Measurements from ENCODE around the gene PRRT4. TPM values are rescaled to one million over a fixed set of nuclear protein-coding genes. Genes with fewer than 3 reads are reported as not detected.

The PRRT4 gene
- total and polyA plus RNA-seq, 2 experiments from 2014 or later = 0.55 to 0.56 TPM

- no peak overlapping the region for H2AFZ ChIP-seq
- Mint-ChIP-seq H3K27me3 (ENCODE audit: insufficient read depth, low read depth, poor library complexity) (peaks cover 4% of the 10 kb centered on the region), H3K4me3 (no peak overlapping the region), H3K36me3 (ENCODE audit: low read depth) (no peaks in the 10 kb centered on the region; the same call in 2 of the 3 replicates), H3K27ac (no peak overlapping the region), H3K9me3 (no peaks in the 10 kb centered on the region), H3K4me1 (peaks cover 15% of the 10 kb centered on the region)
- no peaks in the 10 kb centered on the region for H4K20me1 ChIP-seq (replicated peaks; ENCODE audit: insufficient read depth)
- H3K4me3 ChIP-seq = no peak overlapping the region
- H3K4me2 ChIP-seq = no peak overlapping the region
- no peaks in the 10 kb centered on the region for H3K36me3 ChIP-seq (ENCODE audit: insufficient read depth)
- no peak for TF ChIP-seq REST (IDR thresholded peaks at IDR 0.05; ENCODE audit: unreplicated experiment)
- no peak for TF ChIP-seq POLR2AphosphoS5 (IDR thresholded peaks at IDR 0.05; ENCODE audit: low read depth)
- no peak for TF ChIP-seq ZNF114 (CRISPR knock-in tag; IDR thresholded peaks at IDR 0.05)
- TF ChIP-seq STAT1 (IDR thresholded peaks at IDR 0.05; ENCODE audit: unreplicated experiment) = no peak
- TF ChIP-seq CREB1 (CRISPR knock-in tag; IDR thresholded peaks at IDR 0.05; ENCODE audit: low read depth) = no peak
- TF ChIP-seq NANOG (IDR thresholded peaks at IDR 0.05; ENCODE audit: borderline replicate concordance) = no peak
- TF ChIP-seq ETS1 (IDR thresholded peaks at IDR 0.05) = no peak
- no peak for TF ChIP-seq ZNF331 (CRISPR knock-in tag; IDR thresholded peaks at IDR 0.05; ENCODE audit: low read depth)
- TF ChIP-seq CTCF (conservative IDR thresholded peaks at IDR 0.05; ENCODE audit: low read depth in 2 of 2) = no peak
- no peak for TF ChIP-seq JUNB (IDR thresholded peaks at IDR 0.05; ENCODE audit: unreplicated experiment)
- TF ChIP-seq EZH2phosphoT487 (IDR thresholded peaks at IDR 0.05; ENCODE audit: unreplicated experiment) = no peak
- TF ChIP-seq, protein P1, sequence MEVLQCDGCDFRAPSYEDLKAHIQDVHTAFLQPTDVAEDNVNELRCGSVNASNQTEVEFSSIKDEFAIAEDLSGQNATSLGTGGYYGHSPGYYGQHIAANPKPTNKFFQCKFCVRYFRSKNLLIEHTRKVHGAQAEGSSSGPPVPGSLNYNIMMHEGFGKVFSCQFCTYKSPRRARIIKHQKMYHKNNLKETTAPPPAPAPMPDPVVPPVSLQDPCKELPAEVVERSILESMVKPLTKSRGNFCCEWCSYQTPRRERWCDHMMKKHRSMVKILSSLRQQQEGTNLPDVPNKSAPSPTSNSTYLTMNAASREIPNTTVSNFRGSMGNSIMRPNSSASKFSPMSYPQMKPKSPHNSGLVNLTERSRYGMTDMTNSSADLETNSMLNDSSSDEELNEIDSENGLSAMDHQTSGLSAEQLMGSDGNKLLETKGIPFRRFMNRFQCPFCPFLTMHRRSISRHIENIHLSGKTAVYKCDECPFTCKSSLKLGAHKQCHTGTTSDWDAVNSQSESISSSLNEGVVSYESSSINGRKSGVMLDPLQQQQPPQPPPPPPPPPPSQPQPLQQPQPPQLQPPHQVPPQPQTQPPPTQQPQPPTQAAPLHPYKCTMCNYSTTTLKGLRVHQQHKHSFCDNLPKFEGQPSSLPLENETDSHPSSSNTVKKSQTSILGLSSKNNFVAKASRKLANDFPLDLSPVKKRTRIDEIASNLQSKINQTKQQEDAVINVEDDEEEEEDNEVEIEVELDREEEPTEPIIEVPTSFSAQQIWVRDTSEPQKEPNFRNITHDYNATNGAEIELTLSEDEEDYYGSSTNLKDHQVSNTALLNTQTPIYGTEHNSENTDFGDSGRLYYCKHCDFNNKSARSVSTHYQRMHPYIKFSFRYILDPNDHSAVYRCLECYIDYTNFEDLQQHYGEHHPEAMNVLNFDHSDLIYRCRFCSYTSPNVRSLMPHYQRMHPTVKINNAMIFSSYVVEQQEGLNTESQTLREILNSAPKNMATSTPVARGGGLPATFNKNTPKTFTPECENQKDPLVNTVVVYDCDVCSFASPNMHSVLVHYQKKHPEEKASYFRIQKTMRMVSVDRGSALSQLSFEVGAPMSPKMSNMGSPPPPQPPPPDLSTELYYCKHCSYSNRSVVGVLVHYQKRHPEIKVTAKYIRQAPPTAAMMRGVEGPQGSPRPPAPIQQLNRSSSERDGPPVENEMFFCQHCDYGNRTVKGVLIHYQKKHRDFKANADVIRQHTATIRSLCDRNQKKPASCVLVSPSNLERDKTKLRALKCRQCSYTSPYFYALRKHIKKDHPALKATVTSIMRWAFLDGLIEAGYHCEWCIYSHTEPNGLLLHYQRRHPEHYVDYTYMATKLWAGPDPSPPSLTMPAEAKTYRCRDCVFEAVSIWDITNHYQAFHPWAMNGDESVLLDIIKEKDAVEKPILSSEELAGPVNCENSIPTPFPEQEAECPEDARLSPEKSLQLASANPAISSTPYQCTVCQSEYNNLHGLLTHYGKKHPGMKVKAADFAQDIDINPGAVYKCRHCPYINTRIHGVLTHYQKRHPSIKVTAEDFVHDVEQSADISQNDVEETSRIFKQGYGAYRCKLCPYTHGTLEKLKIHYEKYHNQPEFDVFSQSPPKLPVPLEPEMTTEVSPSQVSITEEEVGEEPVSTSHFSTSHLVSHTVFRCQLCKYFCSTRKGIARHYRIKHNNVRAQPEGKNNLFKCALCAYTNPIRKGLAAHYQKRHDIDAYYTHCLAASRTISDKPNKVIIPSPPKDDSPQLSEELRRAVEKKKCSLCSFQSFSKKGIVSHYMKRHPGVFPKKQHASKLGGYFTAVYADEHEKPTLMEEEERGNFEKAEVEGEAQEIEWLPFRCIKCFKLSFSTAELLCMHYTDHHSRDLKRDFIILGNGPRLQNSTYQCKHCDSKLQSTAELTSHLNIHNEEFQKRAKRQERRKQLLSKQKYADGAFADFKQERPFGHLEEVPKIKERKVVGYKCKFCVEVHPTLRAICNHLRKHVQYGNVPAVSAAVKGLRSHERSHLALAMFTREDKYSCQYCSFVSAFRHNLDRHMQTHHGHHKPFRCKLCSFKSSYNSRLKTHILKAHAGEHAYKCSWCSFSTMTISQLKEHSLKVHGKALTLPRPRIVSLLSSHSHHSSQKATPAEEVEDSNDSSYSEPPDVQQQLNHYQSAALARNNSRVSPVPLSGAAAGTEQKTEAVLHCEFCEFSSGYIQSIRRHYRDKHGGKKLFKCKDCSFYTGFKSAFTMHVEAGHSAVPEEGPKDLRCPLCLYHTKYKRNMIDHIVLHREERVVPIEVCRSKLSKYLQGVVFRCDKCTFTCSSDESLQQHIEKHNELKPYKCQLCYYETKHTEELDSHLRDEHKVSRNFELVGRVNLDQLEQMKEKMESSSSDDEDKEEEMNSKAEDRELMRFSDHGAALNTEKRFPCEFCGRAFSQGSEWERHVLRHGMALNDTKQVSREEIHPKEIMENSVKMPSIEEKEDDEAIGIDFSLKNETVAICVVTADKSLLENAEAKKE (CRISPR knock-in tag; IDR thresholded peaks at IDR 0.05) = no peak
- TF ChIP-seq EZH2 (IDR thresholded peaks at IDR 0.05; ENCODE audit: low read depth, unreplicated experiment) = no peak
- H3K4me1 ChIP-seq (ENCODE audit: insufficient read depth) = peaks cover 11% of the 10 kb centered on the region; the same call in 1 of the 2 replicates
- DNase-seq (ENCODE audit: low spot score) (no peak), ATAC-seq (no peak)
- H3K9me2 ChIP-seq (ENCODE audit: insufficient read depth) = no peaks in the 10 kb centered on the region
- H3K27me3 ChIP-seq (ENCODE audit: insufficient read depth) = no peaks in the 10 kb centered on the region
- H3F3A ChIP-seq (replicated peaks; ENCODE audit: low read depth) = no peaks in the 10 kb centered on the region
- H3K27ac ChIP-seq (ENCODE audit: low read depth) = no peak overlapping the region
- no peaks in the 10 kb centered on the region for H3K79me2 ChIP-seq (replicated peaks; ENCODE audit: insufficient read depth)
Measured at GRCh38 chr7:128376077-128376476, 14.6 kb upstream of the PRRT4 start.
